Effector CD8-positive, alpha-beta T cell (primary cell): Measurements from ENCODE around the gene ERICH2.

Experiments used
- DNase-seq: peaks from one replicate; lab custom pipeline; 2025; lab: John Stamatoyannopoulos, UW

Gene ERICH2

GRCh38 chr2:170842785-170843184 is 72.6 kb downstream of the ERICH2 start:
- DNase-seq: no peak

- DNase-seq: no peak
Measured at GRCh38 chr2:170843656-170844055, 73.5 kb downstream of the ERICH2 start.

- DNase-seq: no peak
Measured at GRCh38 chr2:170845343-170845742, 75.2 kb downstream of the ERICH2 start.

GRCh38 chr2:170846314-170846713 is 76.1 kb downstream of the ERICH2 start:
- DNase-seq: no peak

- DNase-seq: no peak
Measured at GRCh38 chr2:170847716-170848115, 77.5 kb downstream of the ERICH2 start.
